Colon (tissue), 2 donors: ENCODE results near the gene CCDC149.
"Not testable (repeated sequence)": the region's sequence is repeated elsewhere in the genome, so short reads cannot be mapped to it uniquely, and the experiment has no call there.

Experiments
- FAIRE-seq: peaks from 2 replicates; lab custom pipeline; 2012; peaks lifted over from hg19 to GRCh38; lab: Jason Lieb, UNC
- donor health status: control.
- donor health status: control.

Gene CCDC149

GRCh38 chr4:24915121-24915922 lies 2.5 kb upstream of the CCDC149 start:
- FAIRE-seq, result no peak

GRCh38 chr4:24914460-24914859 lies 1.6 kb upstream of the CCDC149 start:
- no peak for FAIRE-seq

- FAIRE-seq, result no peak
Observed at GRCh38 chr4:24913119-24913485, 260 bp upstream of the CCDC149 start.

GRCh38 chr4:24910499-24910898 lies 2.3 kb downstream of the CCDC149 start:
- FAIRE-seq, result no peak

GRCh38 chr4:24909606-24910005 lies 3.2 kb downstream of the CCDC149 start:
- not testable (repeated sequence) for FAIRE-seq

- FAIRE-seq, result no peak
Observed at GRCh38 chr4:24897639-24898038, 15.2 kb downstream of the CCDC149 start.

- no peak for FAIRE-seq
Observed at GRCh38 chr4:24896977-24897376, 15.9 kb downstream of the CCDC149 start.

- no peak for FAIRE-seq
Observed at GRCh38 chr4:24896056-24896455, 16.8 kb downstream of the CCDC149 start.

- no peak for FAIRE-seq
Observed at GRCh38 chr4:24895461-24895860, 17.4 kb downstream of the CCDC149 start.

- FAIRE-seq, result no peak
Observed at GRCh38 chr4:24894846-24895245, 18.0 kb downstream of the CCDC149 start.

GRCh38 chr4:24894243-24894642 lies 18.6 kb downstream of the CCDC149 start:
- FAIRE-seq, result no peak

- no peak for FAIRE-seq
Observed at GRCh38 chr4:24892778-24893177, 20.1 kb downstream of the CCDC149 start.

- FAIRE-seq, result no peak
Observed at GRCh38 chr4:24892278-24892677, 20.6 kb downstream of the CCDC149 start.

- FAIRE-seq, result no peak
Observed at GRCh38 chr4:24890561-24891126, 22.2 kb downstream of the CCDC149 start.

GRCh38 chr4:24889991-24890390 lies 22.9 kb downstream of the CCDC149 start:
- no peak for FAIRE-seq

GRCh38 chr4:24888475-24889344 lies 24.1 kb downstream of the CCDC149 start:
- FAIRE-seq, result no peak

- no peak for FAIRE-seq
Observed at GRCh38 chr4:24887881-24888430, 24.9 kb downstream of the CCDC149 start.

GRCh38 chr4:24886596-24886995 lies 26.2 kb downstream of the CCDC149 start:
- no peak for FAIRE-seq

- no peak for FAIRE-seq
Observed at GRCh38 chr4:24885342-24885741, 27.5 kb downstream of the CCDC149 start.

GRCh38 chr4:24884902-24885301 lies 27.9 kb downstream of the CCDC149 start:
- no peak for FAIRE-seq

- FAIRE-seq, result no peak
Observed at GRCh38 chr4:24881508-24882196, 31.2 kb downstream of the CCDC149 start.

GRCh38 chr4:24880186-24880585 lies 32.7 kb downstream of the CCDC149 start:
- FAIRE-seq, result no peak
